HEK293 (cell line): ENCODE data around the gene POLD1.

Experiments
- BCL11A ChIP-seq: fragments of 450-650 bp; formaldehyde crosslinking; IDR thresholded peaks from 2 replicates; pipeline ENCODE4 v1.5.1; 2016; ENCODE audit warnings: low read depth, missing biosample characterization, missing genetic modification characterization
- GLIS2 ChIP-seq: fragments of 450-650 bp; formaldehyde crosslinking; IDR thresholded peaks from 2 replicates; pipeline ENCODE4 v1.5.1; 2016; ENCODE audit warnings: missing biosample characterization, missing genetic modification characterization
- KLF1 ChIP-seq: fragments of 450-650 bp; formaldehyde crosslinking; IDR thresholded peaks from 2 replicates; pipeline ENCODE4 v1.5.1; 2016; ENCODE audit warnings: missing biosample characterization, missing genetic modification characterization
- KLF16 ChIP-seq: fragments of 450-650 bp; formaldehyde crosslinking; IDR thresholded peaks from 2 replicates; pipeline ENCODE4 v1.5.1; 2017; ENCODE audit warnings: missing biosample characterization, missing genetic modification characterization
- KLF8 ChIP-seq: fragments of 450-650 bp; formaldehyde crosslinking; IDR thresholded peaks from 2 replicates; pipeline ENCODE4 v1.5.1; 2016; ENCODE audit warnings: missing biosample characterization, missing genetic modification characterization
- KLF9 ChIP-seq: fragments of 450-650 bp; formaldehyde crosslinking; IDR thresholded peaks from 2 replicates; pipeline ENCODE4 v1.5.1; 2016; ENCODE audit warnings: missing biosample characterization, missing genetic modification characterization, low read depth
- MEIS1 ChIP-seq: sonication (generic); formaldehyde crosslinking; IDR thresholded peaks from 2 replicates; pipeline ENCODE4 v1.8.1; 2022; ENCODE audit warnings: missing genetic modification reagents, mild to moderate bottlenecking, borderline replicate concordance
- MZF1 ChIP-seq: fragments of 450-650 bp; formaldehyde crosslinking; IDR thresholded peaks from 2 replicates; pipeline ENCODE4 v1.5.1; 2017; ENCODE audit warnings: missing biosample characterization, missing genetic modification characterization, borderline replicate concordance
- PATZ1 ChIP-seq: fragments of 450-650 bp; formaldehyde crosslinking; IDR thresholded peaks from 2 replicates; pipeline ENCODE4 v1.5.1; 2016; ENCODE audit warnings: missing biosample characterization, missing genetic modification characterization
- SP2 ChIP-seq: fragments of 450-650 bp; formaldehyde crosslinking; IDR thresholded peaks from 2 replicates; pipeline ENCODE4 v1.5.1; 2016; ENCODE audit warnings: missing biosample characterization, missing genetic modification characterization
- ZBTB7A ChIP-seq: fragments of 450-650 bp; formaldehyde crosslinking; IDR thresholded peaks from 2 replicates; pipeline ENCODE4 v1.5.1; 2016; ENCODE audit warnings: low read depth, missing biosample characterization, missing genetic modification characterization
- ZFP3 ChIP-seq: fragments of 450-650 bp; formaldehyde crosslinking; IDR thresholded peaks from 2 replicates; pipeline ENCODE4 v1.5.1; 2016; ENCODE audit warnings: low read depth, missing biosample characterization, missing genetic modification characterization
- ZFP37 ChIP-seq: fragments of 450-650 bp; formaldehyde crosslinking; IDR thresholded peaks from 2 replicates; pipeline ENCODE4 v1.5.1; 2016; ENCODE audit warnings: missing biosample characterization, missing genetic modification characterization
- ZNF223 ChIP-seq: fragments of 450-650 bp; formaldehyde crosslinking; IDR thresholded peaks from 2 replicates; pipeline ENCODE4 v1.5.1; 2016; ENCODE audit warnings: missing biosample characterization, missing genetic modification characterization
- ZNF354C ChIP-seq: fragments of 450-650 bp; formaldehyde crosslinking; IDR thresholded peaks from 2 replicates; pipeline ENCODE4 v1.5.1; 2016; ENCODE audit warnings: missing biosample characterization, missing genetic modification characterization, low read depth, borderline replicate concordance
- ZNF416 ChIP-seq: fragments of 450-650 bp; formaldehyde crosslinking; IDR thresholded peaks from 2 replicates; pipeline ENCODE4 v1.5.1; 2016; ENCODE audit warnings: missing biosample characterization, missing genetic modification characterization
- ZNF48 ChIP-seq: fragments of 450-650 bp; formaldehyde crosslinking; IDR thresholded peaks from 2 replicates; pipeline ENCODE4 v1.5.1; 2016; ENCODE audit warnings: missing biosample characterization, missing genetic modification characterization
- ZNF600 ChIP-seq: fragments of 450-650 bp; formaldehyde crosslinking; IDR thresholded peaks from 2 replicates; pipeline ENCODE4 v1.5.1; 2016; ENCODE audit warnings: missing biosample characterization, missing genetic modification characterization
- ZNF621 ChIP-seq: fragments of 450-650 bp; formaldehyde crosslinking; IDR thresholded peaks from 2 replicates; pipeline ENCODE4 v1.5.1; 2017; ENCODE audit warnings: missing biosample characterization, missing genetic modification characterization
- ZXDB ChIP-seq: fragments of 450-650 bp; formaldehyde crosslinking; IDR thresholded peaks from 2 replicates; pipeline ENCODE4 v1.5.1; 2016; ENCODE audit warnings: missing biosample characterization, missing genetic modification characterization
- TF ChIP-seq, protein P1 (sequence below): fragments of 450-650 bp; formaldehyde crosslinking; IDR thresholded peaks from 2 replicates; pipeline ENCODE4 v1.5.1; 2016; ENCODE audit warnings: missing biosample characterization, missing genetic modification characterization
- TF ChIP-seq, protein P2 (sequence below): fragments of 450-650 bp; IDR thresholded peaks from 2 replicates; pipeline ENCODE4 v1.5.1; 2018; ENCODE audit warnings: missing biosample characterization, missing genetic modification characterization

POLD1 gene

DNA sequence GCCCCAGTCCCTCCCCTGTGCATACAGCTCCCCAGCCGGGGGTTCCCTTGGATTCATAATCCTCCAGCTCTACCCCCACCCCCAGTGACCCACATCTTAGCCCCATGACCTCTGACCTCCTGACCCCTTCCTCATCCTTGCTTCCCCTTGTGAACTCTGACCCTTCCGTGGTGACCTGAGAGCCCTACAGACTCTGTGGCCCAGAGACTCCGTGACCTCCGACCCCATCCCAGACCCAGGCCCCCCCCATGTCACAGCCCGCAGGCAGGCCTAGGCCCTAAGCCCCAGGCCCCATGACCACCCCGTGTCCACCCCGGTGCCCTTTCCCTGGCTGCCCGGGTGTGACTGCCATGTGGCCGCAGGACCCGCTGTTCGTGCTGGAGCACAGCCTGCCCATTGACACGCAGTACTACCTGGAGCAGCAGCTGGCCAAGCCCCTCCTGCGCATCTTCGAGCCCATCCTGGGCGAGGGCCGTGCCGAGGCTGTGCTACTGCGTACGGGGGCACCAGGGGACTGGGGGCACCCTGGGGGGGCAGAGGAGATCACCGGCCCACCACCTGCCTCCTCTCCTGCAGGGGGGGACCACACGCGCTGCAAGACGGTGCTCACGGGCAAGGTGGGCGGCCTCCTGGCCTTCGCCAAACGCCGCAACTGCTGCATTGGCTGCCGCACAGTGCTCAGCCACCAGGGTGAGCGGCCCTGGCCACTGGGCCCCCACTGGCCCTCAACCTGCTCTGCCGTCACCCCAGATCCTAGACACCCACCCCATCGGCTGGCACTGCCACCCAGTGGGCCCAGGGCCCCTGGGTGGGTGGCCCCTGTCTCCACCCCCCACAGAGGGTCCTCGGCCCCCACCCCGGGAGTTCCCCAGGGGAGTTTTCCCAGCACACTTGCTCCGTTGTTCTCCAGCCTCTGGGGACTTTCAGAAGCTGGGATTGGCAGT lies 32.2 kb downstream of the POLD1 start (continued):
- TF ChIP-seq ZNF416 (tag by site-specific recombination) (no peak), KLF9 (tag by site-specific recombination) (no peak), KLF16 (tag by site-specific recombination) (no peak), GLIS2 (tag by site-specific recombination) (peak; percentile 69; the same call in 1 of the 2 replicates), ZNF621 (tag by site-specific recombination) (no peak), PATZ1 (peak; percentile 51; the same call in 1 of the 2 replicates), ZNF354C (tag by site-specific recombination) (no peak), ZBTB7A (peak; percentile 68; the same call in 1 of the 2 replicates), SP2 (0 out of 2 replicates have a peak, but pooled peaks have one; percentile 1), MEIS1 (no peak), ZXDB (no peak), ZFP37 (tag by site-specific recombination) (no peak), ZNF48 (tag by site-specific recombination) (no peak), KLF8 (tag by site-specific recombination) (peak; percentile 69), KLF1 (tag by site-specific recombination) (0 out of 2 replicates have a peak, but pooled peaks have one; percentile 63), MZF1 (tag by site-specific recombination) (peak; percentile 85; the same call in 1 of the 2 replicates), ZNF223 (tag by site-specific recombination) (no peak), ZNF600 (tag by site-specific recombination) (no peak), ZFP3 (tag by site-specific recombination) (no peak), BCL11A (peak; percentile 100)
- TF ChIP-seq, protein P1, sequence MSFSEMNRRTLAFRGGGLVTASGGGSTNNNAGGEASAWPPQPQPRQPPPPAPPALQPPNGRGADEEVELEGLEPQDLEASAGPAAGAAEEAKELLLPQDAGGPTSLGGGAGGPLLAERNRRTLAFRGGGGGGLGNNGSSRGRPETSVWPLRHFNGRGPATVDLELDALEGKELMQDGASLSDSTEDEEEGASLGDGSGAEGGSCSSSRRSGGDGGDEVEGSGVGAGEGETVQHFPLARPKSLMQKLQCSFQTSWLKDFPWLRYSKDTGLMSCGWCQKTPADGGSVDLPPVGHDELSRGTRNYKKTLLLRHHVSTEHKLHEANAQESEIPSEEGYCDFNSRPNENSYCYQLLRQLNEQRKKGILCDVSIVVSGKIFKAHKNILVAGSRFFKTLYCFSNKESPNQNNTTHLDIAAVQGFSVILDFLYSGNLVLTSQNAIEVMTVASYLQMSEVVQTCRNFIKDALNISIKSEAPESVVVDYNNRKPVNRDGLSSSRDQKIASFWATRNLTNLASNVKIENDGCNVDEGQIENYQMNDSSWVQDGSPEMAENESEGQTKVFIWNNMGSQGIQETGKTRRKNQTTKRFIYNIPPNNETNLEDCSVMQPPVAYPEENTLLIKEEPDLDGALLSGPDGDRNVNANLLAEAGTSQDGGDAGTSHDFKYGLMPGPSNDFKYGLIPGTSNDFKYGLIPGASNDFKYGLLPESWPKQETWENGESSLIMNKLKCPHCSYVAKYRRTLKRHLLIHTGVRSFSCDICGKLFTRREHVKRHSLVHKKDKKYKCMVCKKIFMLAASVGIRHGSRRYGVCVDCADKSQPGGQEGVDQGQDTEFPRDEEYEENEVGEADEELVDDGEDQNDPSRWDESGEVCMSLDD = peak; percentile 72
- TF ChIP-seq, protein P2, sequence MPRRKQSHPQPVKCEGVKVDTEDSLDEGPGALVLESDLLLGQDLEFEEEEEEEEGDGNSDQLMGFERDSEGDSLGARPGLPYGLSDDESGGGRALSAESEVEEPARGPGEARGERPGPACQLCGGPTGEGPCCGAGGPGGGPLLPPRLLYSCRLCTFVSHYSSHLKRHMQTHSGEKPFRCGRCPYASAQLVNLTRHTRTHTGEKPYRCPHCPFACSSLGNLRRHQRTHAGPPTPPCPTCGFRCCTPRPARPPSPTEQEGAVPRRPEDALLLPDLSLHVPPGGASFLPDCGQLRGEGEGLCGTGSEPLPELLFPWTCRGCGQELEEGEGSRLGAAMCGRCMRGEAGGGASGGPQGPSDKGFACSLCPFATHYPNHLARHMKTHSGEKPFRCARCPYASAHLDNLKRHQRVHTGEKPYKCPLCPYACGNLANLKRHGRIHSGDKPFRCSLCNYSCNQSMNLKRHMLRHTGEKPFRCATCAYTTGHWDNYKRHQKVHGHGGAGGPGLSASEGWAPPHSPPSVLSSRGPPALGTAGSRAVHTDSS (tag by site-specific recombination) = no peak
